GM23338 (cell line): Measurements from ENCODE around the gene MINDY3. TPM values are rescaled to one million over a fixed set of nuclear protein-coding genes. Genes with fewer than 3 reads are reported as not detected.

Experiments used
- ATAC-seq: fragments of 200-7000 bp; cut with Tn5 transposase; 3 replicates; pipeline ENCODE4 v1.9.1; 2020
- DNase-seq: peaks from one replicate; pipeline ENCODE4 v3.0.0-alpha.2; 2015; ENCODE audit warnings: low spot score
- H2AFZ ChIP-seq: fragments of 200-600 bp; sonication (generic); 2 replicates; pipeline ENCODE4 v1.8.0; 2016; ENCODE audit warnings: antibody characterized with exemption, mild to moderate bottlenecking, moderate library complexity
- H3F3A ChIP-seq: fragments of 200-600 bp; sonication (generic); replicated peaks from 2 replicates; pipeline ENCODE4 v1.8.0; 2017; ENCODE audit warnings: antibody characterized with exemption, mixed run types, low read depth
- H3K27ac ChIP-seq: fragments of 200-600 bp; sonication (generic); 2 replicates; pipeline ENCODE4 v1.6.1; 2016; ENCODE audit warnings: low read depth
- H3K27me3 ChIP-seq: fragments of 200-600 bp; sonication (generic); 2 replicates; pipeline ENCODE4 v1.8.0; 2016; ENCODE audit warnings: mild to moderate bottlenecking, mixed run types, moderate library complexity; ENCODE audit not compliant: insufficient read depth
- H3K36me3 ChIP-seq: fragments of 200-600 bp; sonication (generic); 2 replicates; pipeline ENCODE4 v1.8.0; 2016; ENCODE audit warnings: mild to moderate bottlenecking; ENCODE audit not compliant: insufficient read depth
- H3K4me1 ChIP-seq: fragments of 200-600 bp; sonication (generic); 2 replicates; pipeline ENCODE4 v1.8.0; 2016; ENCODE audit warnings: mild to moderate bottlenecking, moderate library complexity; ENCODE audit not compliant: insufficient read depth
- H3K4me2 ChIP-seq: fragments of 200-600 bp; sonication (generic); 2 replicates; pipeline ENCODE4 v1.7.1; 2017; ENCODE audit warnings: mixed run types
- H3K4me3 ChIP-seq: fragments of 200-600 bp; sonication (generic); 2 replicates; pipeline ENCODE4 v1.6.1; 2016; ENCODE audit warnings: mixed run types
- H3K79me2 ChIP-seq: fragments of 200-600 bp; sonication (generic); replicated peaks from 2 replicates; pipeline ENCODE4 v1.8.0; 2017; ENCODE audit warnings: mild to moderate bottlenecking; ENCODE audit not compliant: insufficient read depth
- H3K9me2 ChIP-seq: fragments of 200-600 bp; sonication (generic); 2 replicates; pipeline ENCODE4 v1.8.0; 2017; ENCODE audit not compliant: insufficient read depth
- H4K20me1 ChIP-seq: fragments of 200-600 bp; sonication (generic); replicated peaks from 2 replicates; pipeline ENCODE4 v1.8.0; 2017; ENCODE audit warnings: mild to moderate bottlenecking; ENCODE audit not compliant: insufficient read depth
- H3K27ac Mint-ChIP-seq: 2 replicates; pipeline ENCODE4 v1.8.0; 2020; ENCODE audit warnings: inconsistent platforms, mild to moderate bottlenecking, moderate library complexity, mixed read lengths
- H3K27me3 Mint-ChIP-seq: 3 replicates; pipeline ENCODE4 v1.8.0; 2022; ENCODE audit warnings: low read depth, mild to moderate bottlenecking, moderate library complexity, mixed read lengths, inconsistent platforms; ENCODE audit not compliant: insufficient read depth, poor library complexity
- H3K36me3 Mint-ChIP-seq: 3 replicates; pipeline ENCODE4 v1.8.0; 2021; ENCODE audit warnings: low read depth, mild to moderate bottlenecking, inconsistent platforms, moderate library complexity, mixed read lengths
- H3K4me1 Mint-ChIP-seq: 3 replicates; pipeline ENCODE4 v1.8.0; 2020; ENCODE audit warnings: mild to moderate bottlenecking, inconsistent platforms, mixed read lengths
- H3K4me3 Mint-ChIP-seq: 3 replicates; pipeline ENCODE4 v1.8.0; 2021; ENCODE audit warnings: moderate library complexity, mild to moderate bottlenecking, inconsistent platforms, mixed read lengths
- H3K9me3 Mint-ChIP-seq: 3 replicates; pipeline ENCODE4 v1.8.0; 2020; ENCODE audit warnings: moderate library complexity, mild to moderate bottlenecking, inconsistent platforms, mixed read lengths
- CREB1 ChIP-seq: fragments of 250-450 bp; sonication (Bioruptor Pico); IDR thresholded peaks from 2 replicates; pipeline ENCODE4 v1.5.0; 2020; ENCODE audit warnings: low read depth, mild to moderate bottlenecking, moderate library complexity
- EZH2 ChIP-seq: fragments of 200-600 bp; sonication (generic); IDR thresholded peaks from one replicate; pipeline ENCODE4 v1.8.0; 2017; ENCODE audit warnings: antibody characterized with exemption, mild to moderate bottlenecking, low read depth; ENCODE audit not compliant: unreplicated experiment
- JUNB ChIP-seq: IDR thresholded peaks from one replicate; pipeline ENCODE4 v1.6.1; 2016; ENCODE audit warnings: antibody characterized with exemption; ENCODE audit not compliant: unreplicated experiment
- NANOG ChIP-seq: IDR thresholded peaks from 2 replicates; pipeline ENCODE4 v1.6.1; 2016; ENCODE audit warnings: antibody characterized with exemption, borderline replicate concordance
- POLR2AphosphoS5 ChIP-seq: IDR thresholded peaks from 2 replicates; pipeline ENCODE4 v1.6.1; 2016; ENCODE audit warnings: antibody characterized with exemption, low read depth
- STAT1 ChIP-seq: IDR thresholded peaks from one replicate; pipeline ENCODE4 v1.6.1; 2016; ENCODE audit warnings: antibody characterized with exemption; ENCODE audit not compliant: unreplicated experiment
- ZNF114 ChIP-seq: fragments of 250-450 bp; sonication (Bioruptor Pico); IDR thresholded peaks from 2 replicates; pipeline ENCODE4 v1.5.0; 2020; ENCODE audit warnings: mild to moderate bottlenecking, moderate library complexity
- ZNF331 ChIP-seq: fragments of 250-450 bp; sonication (Bioruptor Pico); IDR thresholded peaks from 2 replicates; pipeline ENCODE4 v1.5.0; 2020; ENCODE audit warnings: low read depth, mild to moderate bottlenecking, moderate library complexity
- polyA plus RNA-seq: library from polyadenylated mRNA; unstranded; fragments of >200 nt; fragmentation: Nextera tagmentation; extraction: Ambion mirVana; gene quantifications from 2 replicates; pipeline ENCODE4 v1.2.1, GENCODE V29; 2016
- total RNA-seq: library from RNA; depleted of rRNA; stranded (reverse); fragments of >200 nt; shearing (Covaris generic); gene quantifications from 2 replicates; pipeline ENCODE4 v1.2.3, GENCODE V29; 2014
- TF ChIP-seq, protein P1 (sequence below): IDR thresholded peaks from 2 replicates; pipeline ENCODE4 v1.6.1; 2016; ENCODE audit warnings: antibody characterized with exemption
- TF ChIP-seq, protein P2 (sequence below), 2 experiments: fragments of 200-600 bp in 1 of 2; sonication (generic) in 1 of 2; conservative IDR thresholded peaks; 2 replicates each; pipeline versions ENCODE4 v1.5.1 to v1.6.1; 2016 to 2017; ENCODE audit warnings: antibody characterized with exemption in 2 of 2, low read depth in 2 of 2, mild to moderate bottlenecking in 2 of 2, moderate library complexity in 1 of 2
- TF ChIP-seq, protein P3 (sequence below): IDR thresholded peaks from one replicate; pipeline ENCODE4 v1.6.1; 2018; ENCODE audit warnings: antibody characterized with exemption; ENCODE audit not compliant: unreplicated experiment
- TF ChIP-seq, protein P4 (sequence below): fragments of 250-450 bp; sonication (Bioruptor Pico); IDR thresholded peaks from 2 replicates; pipeline ENCODE4 v1.5.0; 2020; ENCODE audit warnings: mild to moderate bottlenecking, moderate library complexity

Gene MINDY3
- total and polyA plus RNA-seq, 2 experiments from 2014 or later, result 10.2 to 13.6 TPM

DNA sequence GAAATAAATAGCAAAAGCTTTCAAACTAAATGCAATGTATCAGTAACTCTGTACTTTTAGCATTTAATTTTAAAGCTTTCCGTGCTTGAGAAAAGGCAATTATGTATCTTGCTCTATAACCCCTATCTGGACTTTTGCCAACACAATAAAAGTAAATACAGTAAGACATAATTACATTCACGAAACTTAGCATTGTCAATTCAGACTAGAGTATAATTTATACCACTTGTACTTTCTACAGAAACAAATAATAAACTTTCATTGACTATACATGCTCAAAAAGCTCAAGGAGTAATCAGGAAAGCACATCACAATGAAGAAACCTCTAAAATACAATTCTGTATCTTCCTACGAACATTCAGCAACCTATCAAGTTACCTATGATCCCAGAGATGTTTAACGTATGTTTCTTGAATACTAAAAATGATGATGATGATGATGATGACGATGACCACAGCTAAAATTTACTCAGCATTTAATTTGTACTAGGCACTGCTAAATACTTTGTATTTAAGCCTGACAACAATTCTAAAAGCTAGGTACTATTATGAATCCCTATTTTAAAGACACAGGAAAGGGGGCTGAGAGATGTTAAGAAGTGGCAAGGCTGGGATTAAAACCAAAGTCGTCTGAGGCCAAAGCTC is 44.9 kb downstream of the MINDY3 start:
- Histone ChIP-seq H3K27ac (no peak overlapping the region), H3K9me2 (no peaks in the 10 kb centered on the region), H3K4me3 (no peak overlapping the region), H2AFZ (no peak overlapping the region), H3K36me3 (no peaks in the 10 kb centered on the region), H3K4me2 (no peak overlapping the region), H3K79me2 (no peaks in the 10 kb centered on the region), H4K20me1 (0 out of 2 replicates have a peak, but pooled peaks cover 4% of the 10 kb centered on the region), H3F3A (no peaks in the 10 kb centered on the region), H3K4me1 (no peaks in the 10 kb centered on the region), H3K27me3 (no peaks in the 10 kb centered on the region)
- DNase-seq (no peak), ATAC-seq (no peak)
- Mint-ChIP-seq H3K4me3 (no peak overlapping the region), H3K27ac (no peak overlapping the region), H3K27me3 (no peaks in the 10 kb centered on the region), H3K4me1 (no peaks in the 10 kb centered on the region), H3K36me3 (no peaks in the 10 kb centered on the region), H3K9me3 (no peaks in the 10 kb centered on the region)
- TF ChIP-seq ZNF114 (CRISPR knock-in tag) (no peak), JUNB (no peak), STAT1 (no peak), POLR2AphosphoS5 (no peak), CREB1 (CRISPR knock-in tag) (no peak), NANOG (no peak), ZNF331 (CRISPR knock-in tag) (no peak), EZH2 (no peak)
- TF ChIP-seq, protein P1, sequence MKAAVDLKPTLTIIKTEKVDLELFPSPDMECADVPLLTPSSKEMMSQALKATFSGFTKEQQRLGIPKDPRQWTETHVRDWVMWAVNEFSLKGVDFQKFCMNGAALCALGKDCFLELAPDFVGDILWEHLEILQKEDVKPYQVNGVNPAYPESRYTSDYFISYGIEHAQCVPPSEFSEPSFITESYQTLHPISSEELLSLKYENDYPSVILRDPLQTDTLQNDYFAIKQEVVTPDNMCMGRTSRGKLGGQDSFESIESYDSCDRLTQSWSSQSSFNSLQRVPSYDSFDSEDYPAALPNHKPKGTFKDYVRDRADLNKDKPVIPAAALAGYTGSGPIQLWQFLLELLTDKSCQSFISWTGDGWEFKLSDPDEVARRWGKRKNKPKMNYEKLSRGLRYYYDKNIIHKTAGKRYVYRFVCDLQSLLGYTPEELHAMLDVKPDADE, result no peak
- TF ChIP-seq, protein P2, sequence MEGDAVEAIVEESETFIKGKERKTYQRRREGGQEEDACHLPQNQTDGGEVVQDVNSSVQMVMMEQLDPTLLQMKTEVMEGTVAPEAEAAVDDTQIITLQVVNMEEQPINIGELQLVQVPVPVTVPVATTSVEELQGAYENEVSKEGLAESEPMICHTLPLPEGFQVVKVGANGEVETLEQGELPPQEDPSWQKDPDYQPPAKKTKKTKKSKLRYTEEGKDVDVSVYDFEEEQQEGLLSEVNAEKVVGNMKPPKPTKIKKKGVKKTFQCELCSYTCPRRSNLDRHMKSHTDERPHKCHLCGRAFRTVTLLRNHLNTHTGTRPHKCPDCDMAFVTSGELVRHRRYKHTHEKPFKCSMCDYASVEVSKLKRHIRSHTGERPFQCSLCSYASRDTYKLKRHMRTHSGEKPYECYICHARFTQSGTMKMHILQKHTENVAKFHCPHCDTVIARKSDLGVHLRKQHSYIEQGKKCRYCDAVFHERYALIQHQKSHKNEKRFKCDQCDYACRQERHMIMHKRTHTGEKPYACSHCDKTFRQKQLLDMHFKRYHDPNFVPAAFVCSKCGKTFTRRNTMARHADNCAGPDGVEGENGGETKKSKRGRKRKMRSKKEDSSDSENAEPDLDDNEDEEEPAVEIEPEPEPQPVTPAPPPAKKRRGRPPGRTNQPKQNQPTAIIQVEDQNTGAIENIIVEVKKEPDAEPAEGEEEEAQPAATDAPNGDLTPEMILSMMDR (conservative IDR thresholded peaks at IDR 0.05; ENCODE audit: low read depth in 2 of 2), result no peak
- TF ChIP-seq, protein P3, sequence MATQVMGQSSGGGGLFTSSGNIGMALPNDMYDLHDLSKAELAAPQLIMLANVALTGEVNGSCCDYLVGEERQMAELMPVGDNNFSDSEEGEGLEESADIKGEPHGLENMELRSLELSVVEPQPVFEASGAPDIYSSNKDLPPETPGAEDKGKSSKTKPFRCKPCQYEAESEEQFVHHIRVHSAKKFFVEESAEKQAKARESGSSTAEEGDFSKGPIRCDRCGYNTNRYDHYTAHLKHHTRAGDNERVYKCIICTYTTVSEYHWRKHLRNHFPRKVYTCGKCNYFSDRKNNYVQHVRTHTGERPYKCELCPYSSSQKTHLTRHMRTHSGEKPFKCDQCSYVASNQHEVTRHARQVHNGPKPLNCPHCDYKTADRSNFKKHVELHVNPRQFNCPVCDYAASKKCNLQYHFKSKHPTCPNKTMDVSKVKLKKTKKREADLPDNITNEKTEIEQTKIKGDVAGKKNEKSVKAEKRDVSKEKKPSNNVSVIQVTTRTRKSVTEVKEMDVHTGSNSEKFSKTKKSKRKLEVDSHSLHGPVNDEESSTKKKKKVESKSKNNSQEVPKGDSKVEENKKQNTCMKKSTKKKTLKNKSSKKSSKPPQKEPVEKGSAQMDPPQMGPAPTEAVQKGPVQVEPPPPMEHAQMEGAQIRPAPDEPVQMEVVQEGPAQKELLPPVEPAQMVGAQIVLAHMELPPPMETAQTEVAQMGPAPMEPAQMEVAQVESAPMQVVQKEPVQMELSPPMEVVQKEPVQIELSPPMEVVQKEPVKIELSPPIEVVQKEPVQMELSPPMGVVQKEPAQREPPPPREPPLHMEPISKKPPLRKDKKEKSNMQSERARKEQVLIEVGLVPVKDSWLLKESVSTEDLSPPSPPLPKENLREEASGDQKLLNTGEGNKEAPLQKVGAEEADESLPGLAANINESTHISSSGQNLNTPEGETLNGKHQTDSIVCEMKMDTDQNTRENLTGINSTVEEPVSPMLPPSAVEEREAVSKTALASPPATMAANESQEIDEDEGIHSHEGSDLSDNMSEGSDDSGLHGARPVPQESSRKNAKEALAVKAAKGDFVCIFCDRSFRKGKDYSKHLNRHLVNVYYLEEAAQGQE, result no peak
- TF ChIP-seq, protein P4, sequence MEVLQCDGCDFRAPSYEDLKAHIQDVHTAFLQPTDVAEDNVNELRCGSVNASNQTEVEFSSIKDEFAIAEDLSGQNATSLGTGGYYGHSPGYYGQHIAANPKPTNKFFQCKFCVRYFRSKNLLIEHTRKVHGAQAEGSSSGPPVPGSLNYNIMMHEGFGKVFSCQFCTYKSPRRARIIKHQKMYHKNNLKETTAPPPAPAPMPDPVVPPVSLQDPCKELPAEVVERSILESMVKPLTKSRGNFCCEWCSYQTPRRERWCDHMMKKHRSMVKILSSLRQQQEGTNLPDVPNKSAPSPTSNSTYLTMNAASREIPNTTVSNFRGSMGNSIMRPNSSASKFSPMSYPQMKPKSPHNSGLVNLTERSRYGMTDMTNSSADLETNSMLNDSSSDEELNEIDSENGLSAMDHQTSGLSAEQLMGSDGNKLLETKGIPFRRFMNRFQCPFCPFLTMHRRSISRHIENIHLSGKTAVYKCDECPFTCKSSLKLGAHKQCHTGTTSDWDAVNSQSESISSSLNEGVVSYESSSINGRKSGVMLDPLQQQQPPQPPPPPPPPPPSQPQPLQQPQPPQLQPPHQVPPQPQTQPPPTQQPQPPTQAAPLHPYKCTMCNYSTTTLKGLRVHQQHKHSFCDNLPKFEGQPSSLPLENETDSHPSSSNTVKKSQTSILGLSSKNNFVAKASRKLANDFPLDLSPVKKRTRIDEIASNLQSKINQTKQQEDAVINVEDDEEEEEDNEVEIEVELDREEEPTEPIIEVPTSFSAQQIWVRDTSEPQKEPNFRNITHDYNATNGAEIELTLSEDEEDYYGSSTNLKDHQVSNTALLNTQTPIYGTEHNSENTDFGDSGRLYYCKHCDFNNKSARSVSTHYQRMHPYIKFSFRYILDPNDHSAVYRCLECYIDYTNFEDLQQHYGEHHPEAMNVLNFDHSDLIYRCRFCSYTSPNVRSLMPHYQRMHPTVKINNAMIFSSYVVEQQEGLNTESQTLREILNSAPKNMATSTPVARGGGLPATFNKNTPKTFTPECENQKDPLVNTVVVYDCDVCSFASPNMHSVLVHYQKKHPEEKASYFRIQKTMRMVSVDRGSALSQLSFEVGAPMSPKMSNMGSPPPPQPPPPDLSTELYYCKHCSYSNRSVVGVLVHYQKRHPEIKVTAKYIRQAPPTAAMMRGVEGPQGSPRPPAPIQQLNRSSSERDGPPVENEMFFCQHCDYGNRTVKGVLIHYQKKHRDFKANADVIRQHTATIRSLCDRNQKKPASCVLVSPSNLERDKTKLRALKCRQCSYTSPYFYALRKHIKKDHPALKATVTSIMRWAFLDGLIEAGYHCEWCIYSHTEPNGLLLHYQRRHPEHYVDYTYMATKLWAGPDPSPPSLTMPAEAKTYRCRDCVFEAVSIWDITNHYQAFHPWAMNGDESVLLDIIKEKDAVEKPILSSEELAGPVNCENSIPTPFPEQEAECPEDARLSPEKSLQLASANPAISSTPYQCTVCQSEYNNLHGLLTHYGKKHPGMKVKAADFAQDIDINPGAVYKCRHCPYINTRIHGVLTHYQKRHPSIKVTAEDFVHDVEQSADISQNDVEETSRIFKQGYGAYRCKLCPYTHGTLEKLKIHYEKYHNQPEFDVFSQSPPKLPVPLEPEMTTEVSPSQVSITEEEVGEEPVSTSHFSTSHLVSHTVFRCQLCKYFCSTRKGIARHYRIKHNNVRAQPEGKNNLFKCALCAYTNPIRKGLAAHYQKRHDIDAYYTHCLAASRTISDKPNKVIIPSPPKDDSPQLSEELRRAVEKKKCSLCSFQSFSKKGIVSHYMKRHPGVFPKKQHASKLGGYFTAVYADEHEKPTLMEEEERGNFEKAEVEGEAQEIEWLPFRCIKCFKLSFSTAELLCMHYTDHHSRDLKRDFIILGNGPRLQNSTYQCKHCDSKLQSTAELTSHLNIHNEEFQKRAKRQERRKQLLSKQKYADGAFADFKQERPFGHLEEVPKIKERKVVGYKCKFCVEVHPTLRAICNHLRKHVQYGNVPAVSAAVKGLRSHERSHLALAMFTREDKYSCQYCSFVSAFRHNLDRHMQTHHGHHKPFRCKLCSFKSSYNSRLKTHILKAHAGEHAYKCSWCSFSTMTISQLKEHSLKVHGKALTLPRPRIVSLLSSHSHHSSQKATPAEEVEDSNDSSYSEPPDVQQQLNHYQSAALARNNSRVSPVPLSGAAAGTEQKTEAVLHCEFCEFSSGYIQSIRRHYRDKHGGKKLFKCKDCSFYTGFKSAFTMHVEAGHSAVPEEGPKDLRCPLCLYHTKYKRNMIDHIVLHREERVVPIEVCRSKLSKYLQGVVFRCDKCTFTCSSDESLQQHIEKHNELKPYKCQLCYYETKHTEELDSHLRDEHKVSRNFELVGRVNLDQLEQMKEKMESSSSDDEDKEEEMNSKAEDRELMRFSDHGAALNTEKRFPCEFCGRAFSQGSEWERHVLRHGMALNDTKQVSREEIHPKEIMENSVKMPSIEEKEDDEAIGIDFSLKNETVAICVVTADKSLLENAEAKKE (CRISPR knock-in tag), result no peak
